HG03196 (cell line): Measurements from ENCODE around the gene ATXN1.

Source experiments
- ATAC-seq: cut with Tn5 transposase; IDR thresholded peaks from one replicate; pipeline ENCODE4 v1.9.1; 2021; ENCODE audit not compliant: unreplicated experiment

The ATXN1 gene

GRCh38 chr6:16305788-16306187 is 455.5 kb downstream of the ATXN1 start:
- peak; percentile 16 for ATAC-seq

DNA sequence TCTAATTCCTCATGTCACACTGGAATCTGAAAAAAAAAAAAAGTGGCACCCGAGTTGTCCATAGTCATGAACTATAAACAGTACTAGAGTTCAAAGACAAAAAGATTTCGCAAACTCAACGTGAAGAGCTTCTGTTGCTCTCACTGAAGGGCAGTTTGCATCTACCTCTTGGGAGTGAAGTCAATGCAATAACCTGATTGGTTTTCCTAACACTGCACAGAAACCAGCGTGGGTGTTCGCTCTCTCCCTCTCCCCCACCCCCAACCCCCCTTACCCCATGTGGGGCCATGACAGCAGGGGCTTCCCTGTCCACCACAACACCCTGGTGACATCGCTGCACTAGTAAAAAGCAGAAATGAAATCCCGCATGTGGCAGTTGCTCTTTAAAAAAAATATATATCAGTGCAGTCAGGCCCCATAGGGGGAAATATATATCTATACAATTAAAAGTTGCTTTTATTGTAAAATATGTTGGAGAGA is 456.0 kb downstream of the ATXN1 start:
- peak; percentile 79 for ATAC-seq

DNA sequence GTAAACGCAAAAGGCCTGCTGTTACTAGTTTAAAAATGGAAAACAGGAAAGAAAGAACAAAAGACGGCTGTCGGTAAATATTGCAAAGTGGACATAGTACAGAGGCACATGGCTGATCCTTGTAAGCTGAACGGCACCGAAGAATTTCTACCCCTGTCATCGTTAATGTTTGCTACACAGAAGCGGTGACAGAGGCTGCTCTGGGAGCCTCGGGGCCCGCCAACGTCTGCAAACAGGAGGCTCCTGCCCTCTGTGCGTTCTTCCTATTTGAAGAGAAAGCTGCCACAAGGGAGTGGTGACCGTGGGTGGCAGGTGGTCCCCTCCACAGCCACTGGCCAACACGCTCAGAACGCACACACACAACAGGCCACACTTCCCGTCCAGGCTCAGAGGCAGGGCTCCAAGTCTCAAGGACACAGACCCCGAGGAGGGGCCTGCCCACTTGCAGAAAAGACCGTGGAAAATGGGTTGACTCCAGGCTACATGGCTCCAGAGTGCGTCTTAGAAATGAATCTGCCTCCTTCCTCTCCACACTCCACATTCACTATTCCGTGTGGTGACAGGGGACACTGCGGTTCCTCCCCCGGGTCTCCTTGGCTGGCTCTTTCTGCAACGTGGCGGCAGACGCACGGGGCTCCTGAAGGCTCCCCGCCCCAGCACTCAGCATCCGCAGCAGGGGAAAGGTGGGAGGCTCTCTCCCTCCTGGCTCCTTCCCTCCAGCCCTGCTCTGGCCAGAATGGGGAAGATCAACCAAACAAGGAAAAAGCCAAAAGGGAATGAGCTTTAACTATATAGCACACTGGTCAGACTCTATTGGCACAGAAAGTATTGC is 458.3 kb downstream of the ATXN1 start:
- no peak for ATAC-seq

DNA sequence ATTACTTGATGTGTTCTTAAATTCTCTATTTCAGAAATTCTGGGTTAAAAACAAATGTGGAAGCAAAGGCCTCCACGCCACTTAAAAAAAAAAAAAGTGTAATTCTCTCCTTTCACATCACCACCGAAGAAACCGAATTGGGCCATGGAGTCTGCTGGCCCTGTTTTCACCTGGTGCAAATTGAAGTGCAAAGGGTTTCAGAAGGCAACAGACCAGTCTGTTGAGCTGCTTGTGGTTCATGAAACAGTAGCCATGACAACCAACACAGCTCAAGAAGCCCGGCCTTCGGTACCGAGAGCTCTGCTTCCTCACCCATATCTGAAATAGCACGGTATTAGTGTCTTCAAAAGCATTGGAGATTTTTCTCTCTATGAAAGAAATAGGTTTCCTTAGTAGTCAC is 459.7 kb downstream of the ATXN1 start:
- no peak for ATAC-seq

GRCh38 chr6:16299861-16300260 is 461.4 kb downstream of the ATXN1 start:
- ATAC-seq: no peak

- ATAC-seq: no peak
These were observed 465.1 kb downstream of the ATXN1 start for GRCh38 chr6:16296061-16296670.

GRCh38 chr6:16295471-16295870 is 465.8 kb downstream of the ATXN1 start:
- no peak for ATAC-seq

DNA sequence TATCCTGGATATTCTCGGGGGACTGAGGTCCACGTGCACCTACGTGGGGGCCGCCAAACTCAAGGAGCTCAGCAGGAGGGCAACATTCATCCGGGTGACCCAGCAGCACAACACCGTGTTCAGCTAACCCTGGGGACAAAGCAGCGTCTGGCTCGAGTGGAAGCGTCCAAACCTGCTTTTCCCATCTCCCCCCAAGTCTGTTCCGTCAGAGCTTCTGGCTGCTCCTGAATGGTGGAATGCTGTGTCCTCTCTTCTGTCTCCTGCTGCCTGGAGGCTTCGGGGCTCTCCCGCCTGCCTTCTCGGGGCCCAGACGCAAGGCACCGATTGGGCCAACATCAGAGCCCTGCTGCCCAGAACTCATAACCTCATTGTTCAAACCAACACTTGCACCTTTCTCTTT is 466.2 kb downstream of the ATXN1 start:
- no peak for ATAC-seq

- ATAC-seq: no peak
These were observed 466.9 kb downstream of the ATXN1 start for GRCh38 chr6:16294371-16294770.

DNA sequence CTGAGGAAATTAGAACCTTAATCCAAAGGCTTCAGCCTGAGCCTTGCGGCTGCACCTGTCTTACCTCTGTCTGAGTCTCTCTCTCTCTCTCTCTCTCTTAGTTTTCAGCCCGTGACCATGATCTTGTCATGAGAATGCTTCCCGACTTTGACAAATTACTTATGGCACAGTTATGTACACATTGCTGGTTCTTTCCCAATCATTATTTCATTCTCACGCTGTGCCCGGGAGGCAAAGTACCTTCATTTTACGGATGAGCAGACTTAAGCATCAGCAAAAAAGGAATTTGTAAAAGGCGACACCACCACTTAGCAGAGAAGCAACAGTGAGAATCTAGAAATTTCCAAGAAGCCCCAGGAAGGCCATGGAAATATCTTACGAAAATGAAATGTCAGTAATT is 468.3 kb downstream of the ATXN1 start:
- ATAC-seq: no peak

DNA sequence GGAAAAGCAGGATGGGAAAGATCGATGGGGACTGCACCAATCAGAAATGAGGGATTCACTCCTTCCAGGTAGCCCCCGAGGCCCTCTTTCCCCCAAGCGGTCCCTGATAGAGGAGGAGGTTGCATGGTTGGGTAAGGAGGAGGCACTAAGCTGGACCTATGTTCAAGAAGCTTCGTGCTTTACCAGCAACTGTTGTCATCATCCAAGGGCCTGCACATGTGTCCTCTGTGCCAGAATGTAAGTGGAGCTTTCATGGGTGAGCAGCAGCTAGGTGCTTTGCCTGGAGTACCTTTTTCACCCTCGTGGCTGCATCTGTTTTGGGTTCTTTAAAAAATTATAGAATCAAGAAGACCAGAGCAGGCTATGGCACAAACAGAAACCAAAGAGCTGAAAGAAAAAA is 468.8 kb downstream of the ATXN1 start:
- no peak for ATAC-seq

DNA sequence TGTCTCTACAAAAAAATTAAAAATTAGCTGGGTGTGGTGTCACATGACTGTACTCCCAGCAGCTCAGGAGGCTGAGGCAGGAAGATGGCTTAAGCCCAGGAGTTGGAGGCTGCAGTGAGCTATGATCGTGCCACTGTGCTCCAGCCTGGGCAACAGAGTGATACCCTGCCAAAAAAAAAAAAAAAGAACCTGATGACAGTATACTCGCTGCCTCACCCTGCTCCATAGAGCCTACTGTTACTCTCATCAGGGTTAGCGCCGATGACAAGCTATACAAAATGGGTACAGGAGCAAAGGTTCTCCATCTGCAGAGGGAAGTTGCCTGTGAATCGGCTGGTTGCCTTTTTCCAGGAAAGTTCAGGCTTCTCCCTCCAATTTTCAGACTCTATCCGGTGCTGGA is 469.5 kb downstream of the ATXN1 start:
- no peak for ATAC-seq

- ATAC-seq: no peak
These were observed 473.1 kb downstream of the ATXN1 start for GRCh38 chr6:16288163-16288562.

- ATAC-seq: no peak
These were observed 475.1 kb downstream of the ATXN1 start for GRCh38 chr6:16286151-16286522.

DNA sequence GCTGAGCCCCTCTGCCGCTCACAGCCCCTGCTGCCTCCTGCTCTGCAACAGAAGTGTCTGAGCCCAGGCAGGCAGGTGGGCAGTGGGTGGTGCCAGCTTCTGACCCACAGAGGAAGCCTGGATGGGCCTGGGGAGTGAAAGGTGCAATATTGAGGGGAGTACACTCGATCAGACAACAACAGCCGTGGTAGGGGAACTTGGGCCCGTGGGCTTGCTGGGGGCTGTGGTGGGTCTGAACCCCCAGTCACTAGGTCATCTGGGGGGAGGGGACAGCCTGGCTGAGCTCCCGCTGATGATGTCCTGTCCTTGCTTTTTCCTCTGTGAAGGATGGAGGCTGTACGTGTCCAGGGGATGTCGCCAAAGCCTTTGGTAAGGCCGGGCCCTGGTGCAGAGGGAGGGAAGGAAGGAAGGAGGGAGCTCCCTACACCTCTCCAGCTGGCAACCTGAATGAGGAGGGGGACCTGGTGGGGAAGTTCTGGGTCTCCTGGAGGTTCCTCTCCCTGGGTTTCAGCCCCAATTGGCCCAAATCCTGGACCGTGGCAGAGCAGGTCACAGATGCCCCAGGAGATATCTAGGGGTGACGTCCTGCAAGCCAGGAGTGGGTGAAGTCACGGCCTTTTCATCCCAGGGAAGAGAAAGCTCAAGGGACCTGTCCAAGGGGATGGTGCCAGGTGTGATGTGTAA is 475.7 kb downstream of the ATXN1 start:
- no peak for ATAC-seq

- ATAC-seq: no peak
These were observed 476.8 kb downstream of the ATXN1 start for GRCh38 chr6:16284472-16284871.

DNA sequence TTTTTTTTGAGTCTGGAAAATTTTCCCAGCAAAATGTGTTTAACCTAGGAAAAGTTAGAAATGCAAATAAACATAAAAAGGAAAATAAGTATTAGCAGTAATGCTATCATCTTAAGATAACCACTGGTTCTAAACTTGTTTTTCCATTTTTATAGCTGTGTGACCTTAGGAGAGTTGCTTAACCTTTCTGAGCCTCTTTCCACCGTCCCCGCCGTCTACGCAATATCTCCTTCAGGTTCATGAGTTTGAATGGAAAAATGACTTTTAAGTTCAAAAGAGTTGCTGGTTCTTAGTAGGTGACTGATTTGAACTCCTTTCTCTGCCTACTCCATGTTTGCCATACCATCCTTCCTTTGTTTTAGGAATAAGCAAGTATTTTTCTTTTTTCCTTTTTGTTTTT is 478.9 kb downstream of the ATXN1 start:
- ATAC-seq: no peak

DNA sequence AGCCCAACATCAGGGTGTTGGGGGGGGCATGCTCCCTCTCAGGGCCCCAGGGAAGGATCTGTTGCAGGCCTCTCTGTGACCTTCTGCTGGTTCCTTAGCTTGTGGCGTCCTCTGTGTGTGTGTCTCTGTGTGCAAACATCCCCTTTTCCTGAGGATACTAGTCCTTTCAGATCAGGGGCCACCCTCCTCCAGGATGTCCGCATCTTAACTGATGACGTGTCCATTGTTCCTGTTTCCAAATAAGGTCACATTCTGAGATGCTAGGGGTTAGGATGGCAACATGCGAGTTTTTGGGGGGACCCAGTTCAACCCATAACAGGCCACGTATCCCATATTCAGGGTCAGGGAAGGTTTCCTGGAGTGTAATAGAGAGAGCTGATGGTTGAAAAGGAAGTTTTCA is 482.0 kb downstream of the ATXN1 start:
- no peak for ATAC-seq

DNA sequence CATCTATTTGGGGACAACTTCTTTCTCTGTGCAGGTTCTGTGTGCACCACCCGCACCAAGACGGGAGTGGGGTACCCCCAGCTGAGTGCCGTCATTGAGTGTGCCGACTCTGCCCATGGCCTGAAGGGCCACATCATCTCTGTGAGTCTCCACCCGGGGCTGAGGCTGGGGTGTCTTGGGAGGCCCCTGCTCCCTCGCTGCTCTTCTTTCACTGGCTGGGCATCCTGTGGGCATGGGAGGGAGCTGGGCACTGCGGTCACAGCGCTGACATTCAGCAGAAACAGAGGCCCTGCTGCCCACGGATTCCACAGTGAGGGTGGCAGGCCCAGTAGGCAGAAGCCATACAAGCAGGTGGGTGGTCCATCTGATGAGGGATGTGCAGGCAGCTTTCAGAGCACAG is 482.5 kb downstream of the ATXN1 start:
- no peak for ATAC-seq

DNA sequence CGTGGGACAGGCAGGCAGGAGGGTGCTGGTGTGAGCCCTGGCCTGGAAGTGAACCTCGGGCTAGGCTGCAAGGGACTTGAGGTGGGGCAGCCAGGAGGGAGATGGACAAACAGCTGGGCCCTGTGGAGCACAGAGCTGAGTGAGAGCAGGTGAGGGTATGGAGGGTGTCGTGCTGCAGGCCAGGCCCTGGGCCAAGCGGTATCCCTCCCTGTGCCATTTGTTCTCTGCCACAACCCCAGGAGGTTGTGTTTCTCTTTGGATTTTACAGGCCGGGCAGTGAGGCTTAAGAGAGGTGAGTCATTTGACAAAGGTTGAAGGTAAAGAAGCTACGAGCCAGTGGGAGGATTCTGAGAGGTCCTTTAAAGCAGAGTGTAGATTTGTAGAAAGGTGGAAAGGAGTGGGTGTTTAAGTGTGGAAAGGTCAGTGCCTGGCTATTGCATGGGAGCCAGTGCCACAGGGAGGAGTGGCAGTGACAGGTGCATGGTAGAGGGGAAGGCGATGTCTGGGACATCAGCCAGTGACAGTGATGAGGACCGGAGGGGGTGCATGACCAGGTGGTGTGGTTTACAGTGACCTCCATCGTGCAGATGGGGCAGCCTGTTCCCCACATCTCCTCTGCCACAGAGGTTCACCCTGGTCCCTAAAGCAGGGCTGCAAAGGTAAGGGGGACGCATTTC is 483.1 kb downstream of the ATXN1 start:
- ATAC-seq: no peak
